GM21447 (cell line): Measurements from ENCODE around the gene ARHGEF4.

Experiments used
- ATAC-seq: cut with Tn5 transposase; IDR thresholded peaks from one replicate; pipeline ENCODE4 v1.9.1; 2021; ENCODE audit not compliant: unreplicated experiment

ARHGEF4 gene

DNA sequence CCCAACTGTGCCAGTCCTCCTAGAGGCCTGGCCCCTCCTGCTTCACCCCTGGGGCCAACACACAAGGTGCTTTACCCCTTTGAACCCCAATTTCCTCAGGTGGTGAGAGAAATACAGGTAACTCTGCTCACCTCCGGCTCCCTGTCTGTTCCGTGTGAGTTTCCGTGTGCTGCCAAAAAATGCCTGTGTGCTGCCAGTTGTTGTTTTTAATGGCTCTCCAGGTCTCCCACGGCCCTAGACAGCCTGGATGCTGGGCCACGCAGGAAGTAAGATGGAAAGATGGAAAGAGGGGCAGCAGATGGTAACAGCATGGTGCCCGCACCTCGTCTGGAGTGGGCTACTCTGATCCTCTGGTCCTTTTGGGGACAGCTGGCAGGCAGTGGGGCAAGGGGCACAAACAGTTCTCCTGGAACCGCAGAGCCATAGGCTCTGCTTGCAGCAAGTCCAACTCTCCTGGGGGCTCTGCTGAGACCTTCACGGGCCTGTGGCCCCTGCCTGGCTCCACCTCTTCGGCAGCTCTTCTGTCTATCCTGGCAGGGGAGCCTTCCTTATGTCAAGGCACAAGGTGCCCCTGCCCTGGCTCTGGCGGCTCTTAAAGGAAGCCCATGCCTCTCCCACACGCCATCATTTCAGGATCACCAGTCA is 4.3 kb upstream of the ARHGEF4 start:
- no peak for ATAC-seq

DNA sequence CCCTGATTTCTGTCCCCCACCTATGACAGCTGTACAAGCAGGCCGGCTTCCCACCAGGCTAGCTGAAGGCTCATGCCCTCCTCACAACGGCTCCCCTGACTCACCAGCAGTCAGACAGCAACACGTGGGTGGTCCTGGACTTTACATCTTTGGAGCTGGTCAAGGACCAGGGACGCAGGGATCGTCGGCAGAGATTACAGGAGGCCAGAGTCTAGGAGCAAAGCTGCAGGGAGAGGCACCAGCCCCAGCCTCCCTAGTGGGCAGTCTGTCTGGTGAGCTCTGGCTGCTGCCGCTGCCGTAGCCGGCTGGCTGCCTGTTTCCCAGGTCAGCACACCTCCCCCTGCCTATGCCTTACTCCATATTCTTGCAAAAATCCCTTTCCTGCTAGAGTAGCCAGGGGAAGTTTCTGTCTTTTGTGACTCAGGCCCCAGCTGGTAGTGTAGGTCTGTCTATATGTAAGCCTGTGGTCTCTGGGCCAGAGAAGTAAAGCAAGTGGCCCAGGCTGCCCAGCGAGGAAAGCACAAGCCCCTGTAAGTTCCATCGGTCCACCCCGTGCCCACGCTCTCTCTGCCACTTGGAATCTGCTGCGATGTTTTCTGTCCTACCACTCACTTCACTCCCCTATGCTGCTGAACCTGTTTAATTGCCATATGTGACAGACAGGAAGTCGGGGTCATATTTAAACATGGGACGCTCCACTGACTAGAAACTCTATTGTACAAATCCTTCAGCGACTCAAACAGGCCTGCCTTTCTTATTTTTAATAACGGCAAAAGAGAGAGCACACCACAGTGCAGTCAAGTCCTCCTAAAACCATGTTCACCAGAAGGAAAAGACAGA is 2.4 kb upstream of the ARHGEF4 start:
- no peak for ATAC-seq

DNA sequence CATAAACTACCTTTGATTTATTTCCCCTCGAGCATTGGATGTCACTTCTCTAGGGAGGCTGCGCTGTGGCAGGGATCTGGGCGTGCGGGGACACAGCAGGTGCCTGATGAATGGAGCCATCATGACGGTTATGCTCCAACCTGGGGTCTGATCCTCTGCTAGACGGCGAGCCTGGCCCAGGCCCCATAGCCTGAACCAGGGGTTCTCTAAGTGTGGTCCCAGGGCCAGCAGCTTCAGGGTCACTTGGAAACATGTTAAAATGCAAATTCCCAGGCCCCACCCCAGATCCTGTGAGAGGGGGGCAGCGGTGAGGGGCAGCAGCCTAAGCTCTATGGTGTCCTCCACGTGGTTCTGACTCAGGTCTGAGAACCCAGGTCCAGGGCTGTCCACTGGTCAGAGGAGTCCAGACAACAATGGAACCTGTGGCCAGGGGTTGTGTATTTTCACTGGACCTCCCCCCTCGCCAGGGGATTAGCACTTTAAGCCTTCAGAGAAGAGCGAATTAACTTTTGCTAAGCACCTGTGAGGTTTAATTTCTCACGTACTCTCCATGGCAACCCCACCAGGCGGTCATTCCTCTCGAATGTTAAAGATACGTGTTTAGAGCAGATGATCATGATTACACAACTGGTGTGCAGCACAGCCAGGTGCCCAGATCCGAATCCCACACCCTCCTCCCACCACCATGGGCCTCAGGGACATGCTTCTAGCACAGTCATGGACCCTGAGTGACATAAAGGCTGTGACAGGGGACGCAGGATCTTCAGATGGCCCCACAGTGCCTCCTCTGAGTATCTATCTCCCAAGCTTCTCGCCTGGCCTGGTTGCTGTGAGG is 1.6 kb upstream of the ARHGEF4 start:
- ATAC-seq = no peak

DNA sequence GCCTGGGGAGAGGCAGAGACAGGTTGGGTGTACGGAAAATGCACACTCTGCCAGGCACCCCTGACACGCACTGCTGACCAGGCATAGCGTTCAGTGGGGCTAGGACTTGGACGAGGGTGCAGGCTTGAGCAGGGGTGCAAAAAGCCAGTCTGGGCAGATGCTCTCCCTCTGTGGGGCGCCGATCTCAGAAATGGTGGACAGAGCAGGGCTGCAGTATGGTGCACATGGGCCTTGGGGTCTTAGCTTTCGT is 1.0 kb upstream of the ARHGEF4 start:
- no peak for ATAC-seq

DNA sequence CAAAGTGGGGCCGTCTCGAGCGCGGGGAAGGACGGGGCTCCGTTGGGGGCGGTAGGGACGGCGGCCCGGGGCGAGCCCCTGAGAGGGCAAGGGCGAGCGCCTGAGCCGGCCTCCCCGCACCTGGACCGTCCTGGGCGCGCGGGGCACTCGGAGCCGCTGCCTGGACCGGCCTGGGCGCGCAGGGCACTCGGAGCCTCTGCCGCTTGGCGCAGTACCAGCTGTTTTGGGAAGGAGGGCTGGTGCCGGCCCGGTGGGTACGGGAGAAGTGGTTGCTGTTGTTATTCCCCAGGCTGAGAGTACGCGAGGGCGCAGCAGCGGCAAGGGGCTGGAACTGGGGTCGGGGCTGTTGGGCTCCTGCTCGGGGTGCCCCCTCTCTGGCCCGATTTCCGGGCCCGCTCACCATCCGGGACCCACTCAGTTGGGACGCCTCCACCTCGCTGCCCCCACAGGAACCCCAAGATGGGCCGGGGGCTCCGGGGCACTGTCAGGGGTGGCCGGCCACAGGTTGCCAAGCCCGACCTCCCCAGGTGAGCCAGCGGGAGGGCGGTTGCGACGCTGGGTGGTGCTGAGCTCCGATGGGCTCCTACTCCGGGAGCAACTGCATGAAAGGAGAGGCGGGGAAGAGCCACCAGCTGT is 579 bp downstream of the ARHGEF4 start:
- no peak for ATAC-seq

DNA sequence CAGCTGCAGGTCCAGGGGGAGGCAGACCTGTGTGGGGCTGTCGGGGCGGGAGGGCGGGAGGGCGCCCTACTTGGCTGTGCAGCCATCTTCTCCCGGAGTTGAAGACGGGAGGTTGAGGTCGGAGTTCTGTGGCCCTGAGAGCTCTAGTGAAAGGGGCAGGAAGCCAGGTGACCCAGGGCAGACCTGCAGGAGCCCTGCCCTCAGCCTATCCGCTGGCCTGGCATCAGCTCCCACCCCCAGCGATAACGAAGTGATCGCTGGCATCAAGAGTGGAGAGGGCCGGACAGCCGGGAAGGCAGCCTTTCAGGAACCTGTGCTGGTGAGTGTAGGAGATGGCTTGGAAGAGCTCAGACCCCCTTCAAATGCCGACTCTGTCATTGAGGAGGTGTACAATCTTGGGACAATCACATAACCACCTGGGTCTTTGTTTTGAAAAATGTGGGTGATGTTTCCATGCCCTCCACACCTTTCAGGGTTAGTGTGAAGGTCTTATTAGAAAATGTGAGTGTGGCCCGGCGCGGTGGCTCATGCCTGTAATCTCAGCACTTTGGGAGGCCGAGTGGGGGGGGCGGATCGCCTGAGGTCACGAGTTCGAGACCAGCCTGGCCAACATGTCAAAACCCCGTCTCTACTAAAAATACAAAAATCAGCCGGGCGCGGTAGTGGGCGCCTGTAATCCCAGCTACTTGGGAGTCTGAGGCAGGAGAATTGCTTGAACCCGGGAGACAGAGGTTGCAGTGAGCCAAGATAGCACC is 1.3 kb downstream of the ARHGEF4 start:
- no peak for ATAC-seq

- ATAC-seq = no peak
Observed at GRCh38 chr2:130839011-130839780, 2.5 kb downstream of the ARHGEF4 start.

DNA sequence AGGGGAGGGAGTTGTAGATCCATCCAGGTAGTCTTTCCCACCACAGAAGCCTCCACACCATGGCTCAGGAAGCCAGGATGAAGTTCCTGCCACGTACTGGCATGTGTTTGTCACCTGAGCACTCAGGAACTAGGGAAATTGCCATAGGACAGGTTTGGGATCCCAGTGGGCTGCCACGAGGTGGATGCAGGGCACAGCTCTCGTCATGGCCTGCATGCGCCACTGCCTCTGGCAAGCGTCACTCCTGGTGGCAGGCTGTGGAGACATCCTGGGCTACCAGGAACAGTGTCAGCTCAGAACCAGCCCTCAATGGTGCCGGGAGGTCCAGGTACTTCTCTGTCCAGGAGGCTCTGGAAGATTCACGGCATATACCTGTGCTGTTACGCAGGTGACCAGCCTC is 3.8 kb downstream of the ARHGEF4 start:
- ATAC-seq = no peak

GRCh38 chr2:130841741-130842365 is 5.1 kb downstream of the ARHGEF4 start:
- ATAC-seq = no peak

DNA sequence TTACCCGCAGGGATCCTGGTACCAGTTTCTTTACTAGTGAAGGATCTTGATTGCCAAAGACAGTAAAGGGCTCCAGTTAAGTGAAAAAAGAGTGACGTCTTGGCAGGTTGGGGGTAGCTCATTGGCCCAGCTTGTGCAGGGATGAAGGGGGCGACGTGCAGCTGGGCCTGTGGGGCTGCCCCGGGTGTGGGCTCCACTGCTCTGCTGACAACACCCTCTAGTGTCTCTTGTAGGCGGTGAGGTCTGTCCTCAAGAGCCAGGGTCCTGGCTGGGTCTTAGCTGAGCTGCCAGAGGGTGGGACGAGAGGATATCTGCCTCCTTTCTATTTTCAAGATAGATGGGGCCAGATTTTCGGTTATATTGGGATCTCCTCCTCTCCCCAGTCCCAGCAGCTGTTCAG is 6.1 kb downstream of the ARHGEF4 start:
- no peak for ATAC-seq

- no peak for ATAC-seq
Observed at GRCh38 chr2:130843321-130843985, 6.7 kb downstream of the ARHGEF4 start.

DNA sequence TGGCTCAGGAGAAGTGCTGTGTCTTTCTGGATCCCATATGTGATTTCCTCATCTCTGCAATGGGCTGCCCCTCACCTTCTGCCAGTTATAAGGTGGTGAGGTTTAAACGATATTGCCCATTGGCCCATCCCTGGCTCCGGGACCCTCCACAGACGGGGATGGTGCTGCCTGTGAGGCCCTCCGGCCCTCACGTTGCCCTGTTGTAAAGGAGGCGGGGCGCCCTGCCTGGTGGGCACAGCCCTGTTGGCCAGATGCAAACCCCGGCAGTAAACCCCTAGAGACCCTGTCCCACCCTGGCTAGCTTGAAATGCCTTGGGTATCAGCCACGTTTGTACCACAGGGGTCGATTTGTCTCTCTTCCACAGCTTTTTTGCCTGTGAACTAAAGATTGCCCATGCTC is 7.4 kb downstream of the ARHGEF4 start:
- no peak for ATAC-seq

- ATAC-seq = no peak
Observed at GRCh38 chr2:130845505-130846085, 8.9 kb downstream of the ARHGEF4 start.

DNA sequence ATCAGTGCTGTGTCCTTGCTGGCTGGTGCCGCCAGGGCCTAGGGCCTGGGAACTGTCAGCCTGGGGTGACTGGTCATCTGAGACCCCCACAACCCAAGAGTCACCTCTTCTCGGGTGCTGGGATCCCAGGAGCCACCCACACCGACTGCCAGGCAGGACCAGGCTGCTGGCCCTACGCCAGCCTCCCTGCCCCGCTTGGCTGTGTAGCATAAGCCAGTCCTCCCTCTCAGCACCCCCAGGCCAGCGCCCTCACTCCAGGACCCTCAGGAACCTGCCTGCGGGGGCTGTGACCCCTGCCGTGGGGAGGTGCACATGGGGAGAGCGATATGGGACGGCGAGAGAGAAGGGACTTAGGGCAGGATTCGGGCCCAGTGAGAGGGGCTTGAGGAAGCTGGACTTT is 9.5 kb downstream of the ARHGEF4 start:
- no peak for ATAC-seq

DNA sequence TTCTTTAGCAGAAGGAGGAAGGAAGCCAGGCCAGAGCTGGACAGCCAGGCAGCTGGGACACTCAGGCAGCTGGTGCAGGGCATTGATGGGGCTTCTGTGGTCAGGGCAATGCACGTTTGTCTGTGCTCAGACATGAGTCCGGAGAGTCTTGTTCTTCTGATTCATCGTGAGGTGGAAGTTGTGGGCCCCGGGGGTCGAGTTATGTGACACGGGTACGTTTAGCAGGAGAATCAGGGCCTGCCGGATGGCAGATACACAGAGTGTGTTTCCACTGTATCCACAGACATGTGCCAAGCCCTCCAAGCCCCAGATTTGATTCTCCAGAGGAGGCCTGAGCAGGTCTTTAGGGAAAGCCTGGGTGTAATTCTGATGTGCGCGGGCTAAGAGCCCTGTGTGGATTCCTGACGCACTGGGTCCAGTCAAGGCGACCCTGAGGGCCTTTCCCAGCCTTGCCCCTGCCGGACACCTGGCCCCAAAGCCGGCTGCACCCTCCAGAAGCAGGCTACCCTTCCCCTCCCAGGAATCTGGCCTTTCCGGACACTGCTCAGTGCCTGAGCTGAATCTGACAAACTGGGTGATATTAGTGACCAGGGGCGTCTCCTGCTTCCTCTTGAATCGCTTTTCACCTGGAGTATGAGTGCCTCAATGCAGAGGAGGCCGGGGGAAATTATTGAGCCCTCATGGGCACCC is 10.1 kb downstream of the ARHGEF4 start:
- ATAC-seq = no peak

DNA sequence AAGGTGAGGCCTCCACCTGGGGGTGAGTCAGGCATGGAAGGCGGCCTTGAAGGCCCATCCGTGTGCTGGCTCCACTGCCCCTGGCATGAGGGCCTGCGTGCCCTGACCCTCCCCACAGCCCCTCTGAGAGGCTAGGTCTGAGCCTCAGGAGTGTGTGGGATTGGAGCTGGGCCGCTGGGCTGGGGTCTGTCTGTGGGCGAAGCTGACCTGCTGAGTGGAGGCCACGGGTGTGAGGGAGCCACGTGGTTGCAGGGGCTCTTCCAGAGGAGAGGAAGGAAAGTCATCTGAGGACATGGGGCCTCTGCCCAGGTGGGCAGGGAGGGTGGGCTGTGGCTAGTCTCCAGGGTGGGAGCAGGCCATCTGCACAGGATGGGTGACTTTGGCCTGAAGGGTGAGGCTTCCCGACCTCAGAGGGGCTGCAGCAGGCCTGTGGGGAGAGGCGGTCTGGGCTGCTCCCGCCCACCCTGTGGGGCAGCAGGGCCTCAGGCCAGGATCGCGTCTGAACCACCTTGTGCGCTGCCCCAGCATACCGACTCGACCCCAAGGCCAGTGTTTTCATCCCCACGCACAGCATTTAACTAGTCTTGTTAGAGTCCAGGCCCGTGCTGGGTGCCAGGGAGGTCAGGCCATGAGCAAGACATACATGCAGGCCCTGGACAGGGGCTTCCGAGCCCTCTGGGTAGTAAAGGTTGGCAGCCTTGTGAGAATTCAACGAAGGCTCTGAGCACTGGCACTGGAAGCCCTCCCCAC is 11.2 kb downstream of the ARHGEF4 start:
- no peak for ATAC-seq

GRCh38 chr2:130848526-130849210 is 12.0 kb downstream of the ARHGEF4 start:
- no peak for ATAC-seq
